Right lobe of liver (tissue), 4 donors: Measurements from ENCODE around the gene ARHGEF16.

ENCODE experiments used
- CTCF ChIP-seq, 4 donors: fragments of 200-600 bp in 3 of 4; fragments of 450-650 bp in 1 of 4; IDR thresholded peaks; one replicate each; pipeline versions ENCODE4 v1.5.1 to v1.8.0; 2016 to 2022; ENCODE audit warnings: antibody characterized with exemption in 4 of 4, mild to moderate bottlenecking in 2 of 4
- POLR2A ChIP-seq: fragments of 450-650 bp; IDR thresholded peaks from one replicate; pipeline ENCODE4 v1.6.1; 2017; ENCODE audit warnings: antibody characterized with exemption, mild to moderate bottlenecking
- donor health status: DM: no; HTN: no; CAD: no.
- donor health status: DM: no; HTN: no; CAD: no.
- donor health status: DM: no; HTN: yes; CAD: no.

- TF ChIP-seq CTCF (IDR thresholded peaks at IDR 0.05) = no peak
- no peak for TF ChIP-seq POLR2A
Observed at GRCh38 chr1:3515272-3515671, 60.8 kb downstream of the ARHGEF16 start.
